HG03060 (cell line): ENCODE measurements around the gene CDKAL1.

Source experiments
- ATAC-seq: cut with Tn5 transposase; IDR thresholded peaks from one replicate; pipeline ENCODE4 v1.9.1; 2021; ENCODE audit warnings: low read depth, moderate number of reproducible peaks; ENCODE audit not compliant: unreplicated experiment

Gene CDKAL1

DNA sequence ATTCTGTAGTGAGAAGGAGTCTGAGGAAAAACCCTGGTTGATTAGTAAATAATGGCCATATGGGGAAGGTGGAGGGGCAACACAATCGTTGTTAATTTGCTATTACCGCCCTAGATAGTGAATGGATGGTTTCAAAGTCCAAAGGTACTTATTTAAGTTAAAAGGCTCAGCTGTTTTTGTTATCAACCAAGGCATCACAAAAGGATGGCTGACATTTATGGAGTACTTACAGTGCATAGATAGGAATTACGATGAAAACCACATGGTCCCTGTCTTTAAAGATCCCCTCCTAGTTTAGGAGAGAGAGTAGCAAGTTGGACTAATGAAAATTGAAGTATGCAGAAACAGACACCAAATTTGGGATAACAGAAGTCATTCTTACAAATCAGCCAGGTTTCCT lies 319.6 kb downstream of the CDKAL1 start:
- no peak for ATAC-seq

DNA sequence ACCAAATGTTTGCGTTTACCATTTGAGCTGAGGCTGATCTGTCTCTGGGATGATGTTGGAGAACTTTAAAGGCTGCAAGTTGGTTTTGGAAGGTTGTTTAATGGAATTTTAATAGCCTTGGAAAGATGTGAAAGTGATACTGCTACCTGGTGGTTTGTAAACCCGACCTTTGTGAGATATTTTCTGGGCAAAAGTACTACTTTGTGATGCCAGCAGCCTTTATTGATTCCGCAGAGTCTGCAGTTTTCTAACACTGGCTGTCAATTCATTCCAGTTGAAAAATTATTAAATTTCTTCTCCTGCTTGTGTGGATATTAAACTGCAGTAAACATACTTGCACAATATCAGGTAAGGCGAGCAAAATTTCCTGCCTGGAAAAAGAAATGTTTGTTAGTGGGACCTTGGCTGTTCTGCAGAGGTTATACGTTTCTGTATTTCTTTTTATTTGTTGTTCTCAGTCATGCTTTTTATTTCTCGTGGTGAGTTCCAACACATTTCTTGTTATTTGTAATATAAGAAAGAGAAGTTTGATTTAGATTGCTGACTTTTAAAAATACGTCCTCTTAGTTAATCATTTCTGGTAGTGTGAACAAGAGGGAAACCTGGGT lies 322.5 kb downstream of the CDKAL1 start:
- ATAC-seq = no peak

DNA sequence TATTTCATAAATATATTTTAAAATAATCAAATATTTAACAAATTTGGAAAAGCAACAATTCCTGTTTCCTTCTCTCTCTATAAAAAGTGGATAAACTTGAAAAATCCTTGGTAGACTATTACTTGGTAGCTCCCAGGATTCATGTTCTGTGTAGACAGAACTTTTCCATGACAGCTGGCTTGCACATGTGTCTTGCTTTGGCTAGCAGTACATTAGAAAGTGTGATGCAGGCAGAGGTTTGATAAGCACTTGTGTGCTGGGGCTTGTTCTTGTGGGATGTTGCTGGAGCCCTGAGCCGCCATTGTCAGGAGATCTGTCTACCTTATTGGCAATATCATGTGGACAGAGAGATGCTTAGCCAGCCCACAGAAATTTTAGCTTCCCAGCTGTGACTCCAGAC lies 327.2 kb downstream of the CDKAL1 start:
- ATAC-seq = no peak

DNA sequence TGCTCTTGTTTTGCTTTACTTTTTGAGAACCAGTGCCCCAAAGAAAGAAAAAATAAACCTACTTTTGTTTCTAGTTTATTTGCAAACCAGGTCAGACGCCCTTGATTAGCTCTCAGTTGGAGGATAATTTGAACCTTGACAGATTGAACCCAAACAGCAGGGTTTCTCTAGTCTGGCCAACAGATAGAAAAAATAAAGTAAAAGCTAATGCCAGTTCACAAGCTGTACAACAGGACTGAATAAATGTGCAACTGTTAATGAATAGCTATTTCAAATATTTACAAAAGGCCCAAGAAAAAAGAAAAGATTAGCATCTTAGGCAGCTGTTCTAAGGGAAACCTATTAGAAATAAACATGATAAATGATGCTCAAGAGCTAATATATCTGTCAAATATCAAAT lies 331.8 kb downstream of the CDKAL1 start:
- no peak for ATAC-seq

DNA sequence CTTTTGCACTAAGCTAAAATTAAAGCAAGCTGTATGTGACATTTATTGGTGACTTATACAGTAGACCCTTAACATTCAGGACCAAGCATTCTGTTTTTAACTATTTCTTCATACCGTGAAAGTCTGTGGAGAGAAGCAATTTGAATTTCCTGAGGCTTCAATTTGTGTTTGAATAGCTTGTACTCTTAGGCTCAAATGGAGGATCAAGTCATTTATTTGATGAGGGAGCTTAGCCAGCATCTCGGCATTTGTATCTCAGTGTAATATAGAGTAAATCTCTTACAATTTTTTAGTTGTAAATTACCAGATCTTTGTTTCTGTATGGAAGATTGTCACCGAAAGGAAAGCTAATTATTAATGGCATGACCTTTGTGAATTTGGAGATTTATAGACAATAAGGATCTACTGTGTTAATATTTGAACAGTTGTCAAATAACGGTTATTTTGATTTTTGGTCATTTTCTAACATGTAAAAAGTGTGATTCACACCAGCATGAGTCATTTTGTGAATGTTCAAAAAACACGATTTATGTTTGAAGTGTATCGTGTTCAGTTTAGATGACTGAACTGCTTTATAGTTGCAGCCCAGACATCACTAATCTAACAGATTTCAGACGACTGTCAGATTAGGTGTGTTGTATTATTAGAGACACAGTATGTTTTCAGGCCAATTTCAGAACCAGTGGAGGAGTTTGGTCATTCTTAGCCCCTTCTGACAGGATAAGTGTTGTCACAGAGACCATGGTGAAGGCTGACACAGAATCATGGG lies 332.9 kb downstream of the CDKAL1 start:
- no peak for ATAC-seq

DNA sequence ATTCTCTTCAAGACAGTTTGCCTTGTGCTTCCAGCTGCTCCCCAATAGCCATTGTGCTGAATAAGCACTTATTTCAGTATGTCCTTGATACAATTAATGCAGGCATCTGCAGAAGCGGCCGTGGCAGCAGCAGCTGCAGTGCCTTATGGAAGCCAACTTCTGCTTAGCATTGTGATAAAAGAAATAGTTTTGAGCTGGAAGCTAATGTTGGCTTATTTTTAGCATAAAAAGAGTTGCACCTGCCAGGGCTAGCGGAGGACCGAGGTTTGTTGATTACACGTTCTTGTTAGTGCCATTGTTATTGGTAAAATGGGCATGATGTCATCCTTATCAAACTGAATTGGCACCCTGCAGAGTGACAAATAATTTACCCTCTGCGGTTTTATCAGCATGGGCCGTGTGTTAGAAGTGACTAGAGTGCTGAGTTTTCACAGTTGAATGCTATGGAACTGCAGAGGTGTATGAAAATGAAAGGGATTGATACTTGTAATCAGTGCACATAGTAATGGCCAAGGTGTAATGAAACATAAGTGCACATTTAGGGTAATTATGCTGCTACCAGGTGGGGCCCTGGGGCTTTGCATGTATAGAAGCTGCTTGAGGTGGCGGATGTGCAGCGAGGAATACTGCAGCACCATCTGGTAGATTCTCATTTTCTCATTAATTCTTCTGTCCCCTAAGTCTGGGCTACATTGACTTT lies 334.3 kb downstream of the CDKAL1 start:
- ATAC-seq = no peak

DNA sequence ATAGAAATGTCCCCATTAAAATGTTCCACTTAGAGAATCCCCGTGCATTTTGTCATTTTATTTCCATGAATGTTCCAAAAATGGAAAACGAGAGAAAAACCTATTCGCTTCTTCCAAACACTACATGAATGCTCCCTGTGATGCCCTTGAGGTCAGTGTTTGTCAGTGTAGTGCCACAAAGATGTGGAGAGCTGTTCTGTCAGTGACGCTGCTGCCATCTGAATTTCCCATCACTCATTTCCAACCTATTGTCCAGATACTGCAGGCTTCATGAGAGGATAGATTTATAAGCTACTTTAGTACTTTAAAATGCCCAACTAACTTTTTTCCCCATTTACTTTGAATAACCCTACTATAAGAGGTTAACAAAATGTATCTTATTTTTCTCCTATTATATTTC lies 335.8 kb downstream of the CDKAL1 start:
- no peak for ATAC-seq

DNA sequence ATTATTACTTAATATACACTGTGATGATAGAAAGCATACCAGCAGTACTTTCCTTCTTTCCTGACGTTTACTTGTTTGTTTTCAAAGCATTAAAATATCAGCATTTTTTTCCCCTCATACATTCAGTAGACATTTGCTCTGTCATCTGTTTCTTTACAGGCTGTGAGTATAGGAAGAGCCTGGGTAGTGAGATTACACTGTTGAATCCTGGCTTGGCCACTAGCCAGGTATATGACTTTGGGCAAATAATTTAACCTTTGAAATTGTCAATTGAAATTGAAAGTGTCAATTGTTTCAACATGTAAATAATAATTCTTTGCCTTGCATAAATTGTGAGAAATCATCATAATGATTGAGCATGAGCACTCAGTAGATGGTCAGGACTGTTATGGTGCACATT lies 336.2 kb downstream of the CDKAL1 start:
- no peak for ATAC-seq

DNA sequence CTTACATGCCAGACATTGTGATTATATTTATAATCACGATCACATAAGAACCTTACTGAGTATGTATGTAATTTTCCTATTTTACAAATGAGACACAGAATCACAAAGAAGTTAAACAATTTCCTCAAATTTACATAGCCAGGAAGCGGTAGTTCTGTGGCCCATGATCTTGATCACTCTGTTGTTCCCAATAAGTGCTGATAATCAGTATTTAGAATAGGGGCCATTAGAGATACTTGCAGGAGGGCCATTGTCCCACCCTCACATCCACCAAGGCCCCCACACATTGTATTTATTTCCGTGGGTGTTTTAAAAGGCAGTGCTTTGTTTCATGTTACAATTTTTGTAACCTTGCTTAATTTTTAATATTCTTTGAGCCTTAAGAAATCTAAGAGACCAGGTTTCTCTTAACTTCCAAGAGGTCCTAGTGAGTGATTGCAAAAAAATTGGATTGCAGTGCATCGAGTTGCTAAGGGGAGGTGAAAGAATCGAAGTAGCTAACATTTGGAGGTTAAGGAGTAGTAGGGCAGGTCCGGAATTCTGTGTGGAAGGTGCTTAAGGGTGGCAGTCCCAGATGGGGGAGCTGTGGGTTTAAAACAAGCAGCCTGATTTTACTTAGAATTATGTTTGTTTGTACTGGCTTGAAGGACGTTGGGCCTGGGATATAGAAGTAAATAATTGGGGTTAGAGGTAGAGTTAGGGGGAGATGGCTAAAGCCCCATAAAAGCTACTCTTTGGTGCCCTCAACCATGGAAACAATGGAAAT lies 339.4 kb downstream of the CDKAL1 start:
- ATAC-seq = no peak

DNA sequence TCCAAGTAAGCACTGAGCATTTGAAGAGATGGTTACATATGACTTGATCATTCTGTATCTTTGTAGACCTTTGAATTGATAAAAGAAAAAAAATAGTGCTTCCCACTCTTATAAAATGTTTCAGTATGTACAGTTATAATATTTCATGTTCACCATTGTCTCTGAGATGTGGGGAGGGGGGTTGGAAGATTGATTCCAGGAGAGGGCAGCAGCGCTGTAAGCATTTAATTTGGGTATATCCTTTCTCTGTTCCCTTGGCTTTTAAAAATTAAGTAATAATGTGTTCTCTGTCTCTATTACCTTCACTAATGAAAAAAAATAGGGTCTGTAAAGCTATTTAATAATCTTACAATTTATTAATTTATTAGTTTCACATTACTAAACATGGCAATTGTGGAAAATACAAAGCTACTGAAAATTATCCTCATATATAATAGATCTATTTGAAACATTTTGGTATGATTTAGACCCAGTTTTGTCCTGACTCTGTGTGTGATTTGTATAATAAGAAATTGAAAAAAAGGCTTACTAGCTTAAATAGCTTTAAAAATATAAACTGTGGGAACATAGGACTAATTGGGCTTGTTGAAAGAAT lies 341.2 kb downstream of the CDKAL1 start:
- no peak for ATAC-seq

DNA sequence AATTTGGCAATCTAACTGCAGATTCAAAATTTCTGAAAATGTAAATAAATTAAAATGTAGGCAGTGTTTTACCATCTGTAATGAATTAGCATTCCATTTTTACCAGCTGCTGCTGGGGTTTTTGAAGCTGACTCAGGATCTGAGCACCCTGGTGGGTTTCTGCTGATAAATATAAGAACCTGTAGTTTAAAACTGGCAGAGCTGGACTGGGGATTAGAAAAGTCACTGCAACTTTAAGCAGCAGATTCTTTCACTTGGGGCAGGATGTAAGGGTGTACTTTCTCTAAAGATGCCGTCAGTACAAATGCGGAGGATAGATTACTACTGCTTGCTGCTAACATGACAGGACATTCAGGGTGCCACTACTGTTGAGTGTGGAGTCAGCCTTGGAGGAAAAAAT lies 341.8 kb downstream of the CDKAL1 start:
- no peak for ATAC-seq

DNA sequence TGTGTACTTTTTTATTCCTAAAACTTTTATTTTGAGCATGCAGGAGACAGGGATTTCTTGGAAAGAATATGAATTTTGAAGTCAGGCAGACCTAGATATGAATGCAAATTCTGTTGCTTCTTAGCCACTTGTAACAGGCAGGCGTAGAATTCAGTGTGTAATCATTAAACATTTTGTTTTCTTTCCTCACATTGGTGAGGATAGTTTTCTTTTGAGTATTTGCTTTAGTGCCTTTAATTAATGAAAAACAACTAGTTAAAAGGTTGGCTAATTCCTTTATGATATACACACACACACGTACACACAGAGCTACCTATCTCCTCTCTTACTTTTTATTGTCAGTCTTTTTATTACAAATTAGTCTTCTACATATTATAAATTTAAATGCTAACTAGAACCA lies 342.3 kb downstream of the CDKAL1 start:
- ATAC-seq = no peak

DNA sequence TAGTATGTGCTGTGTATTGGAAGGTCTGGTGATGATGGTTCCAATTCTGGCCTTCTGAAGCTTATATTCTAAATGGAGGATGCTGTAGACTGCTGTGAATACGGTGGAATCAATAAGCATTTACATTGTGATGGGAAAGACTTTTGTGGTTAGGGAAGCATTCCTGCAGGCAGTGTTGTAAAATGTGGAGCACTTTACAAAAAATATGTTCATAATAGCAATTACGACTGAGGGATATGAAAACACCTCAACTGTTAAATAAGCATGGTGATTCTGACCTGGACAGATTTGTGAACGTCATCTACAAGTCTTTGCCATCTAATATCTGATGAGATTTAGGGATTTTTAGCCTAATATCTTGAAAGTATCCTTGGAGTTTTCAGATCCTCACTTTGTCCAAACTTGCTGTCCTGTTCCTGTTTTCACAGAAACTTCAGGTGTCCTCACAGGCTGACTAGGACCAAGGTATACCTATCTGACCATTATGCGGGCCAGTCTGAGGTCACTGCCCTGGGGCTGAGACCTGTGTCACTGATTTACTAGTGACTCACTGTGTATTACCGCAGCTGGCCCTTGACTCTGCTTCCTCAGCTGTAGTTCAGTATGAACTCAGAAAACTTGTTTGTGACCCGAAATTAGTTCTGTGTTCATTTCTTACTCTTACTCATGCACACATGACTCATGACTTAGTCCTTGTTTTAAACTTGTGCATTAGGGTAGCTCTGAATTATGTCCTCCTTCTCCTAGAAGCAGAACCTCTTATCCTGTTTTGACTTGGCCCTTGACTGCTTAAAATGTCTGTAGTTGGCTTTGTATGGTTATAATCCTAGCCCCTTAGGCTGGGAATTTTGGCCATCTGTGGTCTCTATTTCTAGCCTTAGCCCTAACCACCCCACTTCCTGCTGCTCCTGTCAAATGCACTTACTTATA lies 343.0 kb downstream of the CDKAL1 start:
- peak; percentile 98 for ATAC-seq

DNA sequence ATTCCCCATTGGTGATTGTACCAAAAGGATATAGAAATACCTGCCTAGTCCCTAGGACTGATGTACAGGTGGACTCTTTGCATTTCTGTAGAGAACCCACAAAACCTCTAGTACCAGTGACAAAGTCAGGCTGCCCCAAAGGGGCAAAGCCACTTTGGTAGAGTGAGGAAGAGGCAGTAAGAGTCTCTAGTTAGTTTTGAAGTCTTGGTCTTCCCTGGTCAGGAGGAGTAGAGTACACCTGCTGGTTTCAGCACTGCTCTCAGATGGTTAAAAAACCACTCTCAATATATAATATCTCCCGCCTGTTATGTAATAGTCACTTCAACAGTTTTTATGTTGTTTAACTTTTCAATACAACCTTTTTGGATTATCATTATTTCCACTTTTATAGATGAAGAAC lies 344.9 kb downstream of the CDKAL1 start:
- no peak for ATAC-seq

DNA sequence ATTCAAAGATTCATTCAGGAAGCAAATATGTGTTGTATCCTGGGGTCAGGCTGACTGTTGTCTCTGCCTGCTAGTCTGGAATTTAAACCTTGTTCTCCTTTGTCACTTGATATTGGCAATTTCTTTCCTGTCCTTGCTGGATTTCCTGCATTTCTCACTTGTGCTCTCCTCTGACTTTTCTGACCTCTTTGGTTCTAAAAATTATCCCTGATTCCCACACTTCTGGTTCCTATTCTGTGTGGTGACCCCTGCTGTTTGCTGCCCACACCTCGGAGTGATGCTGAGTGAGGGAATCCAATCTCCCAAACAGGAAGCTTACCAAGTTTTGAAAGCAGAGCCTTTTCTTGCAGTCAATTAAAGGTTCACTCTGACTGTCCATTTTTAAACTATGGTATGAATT lies 345.3 kb downstream of the CDKAL1 start:
- no peak for ATAC-seq

DNA sequence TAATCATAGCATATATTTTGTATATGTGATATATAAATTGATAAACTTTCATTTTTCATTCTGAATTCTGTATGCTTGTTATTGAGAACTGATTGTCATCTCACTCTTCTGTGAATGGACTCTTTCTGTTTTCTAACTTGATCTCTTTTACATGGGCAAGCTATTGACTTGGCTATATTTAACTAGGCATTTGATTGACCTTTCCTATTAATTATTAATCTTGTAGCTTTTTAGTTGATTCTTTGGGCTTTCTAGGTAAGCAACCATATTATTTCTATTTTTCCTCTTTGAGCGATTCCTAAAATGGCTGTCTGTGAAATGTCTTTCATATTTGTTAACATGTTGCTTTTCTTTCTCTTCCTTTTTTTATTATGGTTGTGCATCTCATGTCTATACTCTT lies 347.1 kb downstream of the CDKAL1 start:
- ATAC-seq = no peak

DNA sequence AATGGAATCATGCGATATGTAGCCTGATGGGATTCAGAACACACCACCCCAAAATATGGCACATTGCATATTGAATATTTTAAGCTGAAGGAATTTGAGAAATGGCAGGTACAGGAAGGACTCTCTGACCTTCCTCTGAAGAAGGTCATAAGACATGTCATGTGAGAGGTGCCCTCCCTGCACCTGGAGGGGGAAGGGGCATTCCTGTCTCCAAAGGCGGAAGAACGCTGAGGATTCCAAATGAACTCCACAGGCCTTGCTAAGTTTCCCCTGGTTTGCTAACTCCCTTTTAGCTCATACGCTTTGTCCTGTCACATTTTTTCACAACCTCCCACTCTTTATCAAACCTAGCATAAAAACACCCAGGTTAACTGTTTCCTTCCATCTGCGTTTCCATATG lies 347.8 kb downstream of the CDKAL1 start:
- ATAC-seq = no peak

DNA sequence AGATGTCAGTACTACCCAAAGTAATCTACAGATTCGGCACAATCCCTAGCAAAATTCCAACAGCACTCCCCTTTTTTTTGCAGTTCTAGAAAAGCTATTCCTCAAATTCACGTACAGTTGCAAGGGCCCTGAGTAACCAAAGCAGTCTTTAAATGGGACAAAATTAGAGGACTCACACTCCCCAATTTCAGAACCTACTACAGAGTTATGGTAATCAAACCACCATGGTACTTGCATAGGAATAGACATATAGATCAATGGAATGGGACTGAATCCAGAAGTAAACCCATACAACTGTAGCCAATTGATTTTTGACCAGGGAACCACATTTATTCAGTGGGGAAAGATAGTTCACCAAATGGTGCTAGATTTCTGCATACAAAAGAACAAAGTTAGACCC lies 350.8 kb downstream of the CDKAL1 start:
- ATAC-seq = no peak

DNA sequence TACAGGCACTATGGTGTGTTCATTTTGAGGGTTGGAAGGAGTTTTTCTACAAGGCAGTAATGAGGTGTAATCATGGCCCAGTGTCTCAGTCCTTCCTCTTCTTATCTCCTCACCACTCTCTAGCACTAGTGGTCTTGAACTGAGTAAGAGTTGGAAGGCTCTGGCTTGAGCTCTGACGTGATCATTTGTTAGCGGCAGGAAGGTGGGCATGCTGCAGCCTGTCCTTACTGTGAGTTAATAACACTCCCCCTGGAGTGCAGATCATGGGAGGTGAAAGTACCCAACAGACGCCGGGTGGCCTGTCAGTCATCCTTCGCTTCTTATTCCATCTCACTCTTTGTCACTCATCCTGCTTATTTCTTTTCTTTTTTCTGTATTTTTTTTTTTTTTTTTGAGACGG lies 356.9 kb downstream of the CDKAL1 start:
- ATAC-seq = no peak

DNA sequence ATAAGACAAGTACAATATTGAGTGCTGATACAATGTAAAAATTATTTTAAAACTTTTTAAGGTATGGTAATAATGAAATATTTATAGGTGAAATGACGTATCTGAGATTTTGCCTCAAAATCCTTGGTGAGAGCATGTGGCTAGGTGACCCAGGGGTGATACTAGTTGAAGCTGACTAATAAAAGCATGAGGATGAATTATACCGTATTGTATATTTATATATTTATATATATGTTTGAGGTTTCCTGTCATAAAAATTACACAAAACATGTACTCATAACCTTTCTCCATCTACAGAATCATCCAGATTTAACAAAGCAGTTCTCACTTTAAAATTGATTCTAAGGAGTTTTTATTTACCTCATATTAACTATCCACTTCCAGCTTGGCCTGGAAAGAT lies 358.1 kb downstream of the CDKAL1 start:
- no peak for ATAC-seq
